Measurements from ENCODE around the gene VWA5B2. TPM values are rescaled to one million over a fixed set of nuclear protein-coding genes. Genes with fewer than 3 reads are reported as not detected.

VWA5B2 gene
- total and polyA plus RNA-seq, 2 of the 13 experiments (the other 11 are each of a cell fraction or from before 2014, with no cell fraction given): 0.03 to 0.04 TPM

GRCh38 chr3:184290331-184290730, 60.9 kb downstream of the VWA5B2 start:
- intact Hi-C loops (cut with micrococcal nuclease; ENCODE audit: unreplicated experiment) (loop anchor here (5.0 kb wide), 1 partner anchor 252 kb away; no protein-coding TSS in a partner anchor), in situ Hi-C loops (cut with HindIII; ENCODE audit: extremely low pct_ligation_motif_present, low pct_unique_long_range_greater_than_20kb) (no loop called here)
- TF ChIP-seq, protein P1, sequence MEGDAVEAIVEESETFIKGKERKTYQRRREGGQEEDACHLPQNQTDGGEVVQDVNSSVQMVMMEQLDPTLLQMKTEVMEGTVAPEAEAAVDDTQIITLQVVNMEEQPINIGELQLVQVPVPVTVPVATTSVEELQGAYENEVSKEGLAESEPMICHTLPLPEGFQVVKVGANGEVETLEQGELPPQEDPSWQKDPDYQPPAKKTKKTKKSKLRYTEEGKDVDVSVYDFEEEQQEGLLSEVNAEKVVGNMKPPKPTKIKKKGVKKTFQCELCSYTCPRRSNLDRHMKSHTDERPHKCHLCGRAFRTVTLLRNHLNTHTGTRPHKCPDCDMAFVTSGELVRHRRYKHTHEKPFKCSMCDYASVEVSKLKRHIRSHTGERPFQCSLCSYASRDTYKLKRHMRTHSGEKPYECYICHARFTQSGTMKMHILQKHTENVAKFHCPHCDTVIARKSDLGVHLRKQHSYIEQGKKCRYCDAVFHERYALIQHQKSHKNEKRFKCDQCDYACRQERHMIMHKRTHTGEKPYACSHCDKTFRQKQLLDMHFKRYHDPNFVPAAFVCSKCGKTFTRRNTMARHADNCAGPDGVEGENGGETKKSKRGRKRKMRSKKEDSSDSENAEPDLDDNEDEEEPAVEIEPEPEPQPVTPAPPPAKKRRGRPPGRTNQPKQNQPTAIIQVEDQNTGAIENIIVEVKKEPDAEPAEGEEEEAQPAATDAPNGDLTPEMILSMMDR (CRISPR knock-in tag; IDR thresholded peaks at IDR 0.05): peak; percentile 33; the same call in 1 of the 2 replicates
- TF ChIP-seq ZNF256 (CRISPR knock-in tag; conservative IDR thresholded peaks at IDR 0.05): no peak
- ATAC-seq: peak; percentile 36
- H3K9ac ChIP-seq (ENCODE audit: insufficient read depth, low read depth, low read length): no peak overlapping the region
- no peak overlapping the region for H3K27ac ChIP-seq (ENCODE audit: extremely low read length, insufficient read depth, low read length)
- H3K4me3 ChIP-seq (replicated peaks in 1 of 3; ENCODE audit: insufficient read depth in 1 of 3, low read depth in 2 of 3, low read length in 3 of 3): no peak overlapping the region
- no peaks in the 10 kb centered on the region for H3K36me3 ChIP-seq (replicated peaks in 1 of 2; ENCODE audit: control insufficient read depth in 1 of 2, insufficient read depth in 2 of 2, low read length in 2 of 2)
- no peak for DNase-seq (ENCODE audit: low spot score)
- no peak overlapping the region for H2AFZ ChIP-seq (ENCODE audit: low read length)
- H3K4me2 ChIP-seq (ENCODE audit: low read depth, low read length): no peak overlapping the region
- BruUV-seq (replicated peaks): no TSS peak
- POLR2A ChIA-PET: no interaction called here
- no peaks in the 10 kb centered on the region for H4K20me1 ChIP-seq (ENCODE audit: insufficient read depth, low read length)
- peaks cover 52% of the 10 kb centered on the region for H3K4me1 ChIP-seq (ENCODE audit: insufficient read depth, low read length)
- no peak for FAIRE-seq
- peaks cover 3 to 21% of the 10 kb centered on the region in 2 experiments; a peak in 3 of 5 replicates for H3K27me3 ChIP-seq (ENCODE audit: control insufficient read depth in 1 of 2, insufficient read depth in 2 of 2, low read length in 2 of 2)
- 79% methylated on average over 6 of the region's 10 CpGs for WGBS (ENCODE audit: low lambda C conversion rate)
- CTCF ChIA-PET (ENCODE audit: low intra/inter-chr PET ratio, low total read pairs): interaction anchor here (1.6 kb wide), 1 partner anchor 63 kb away, joined by 3 read pairs; no protein-coding TSS in a partner anchor
- no peaks in the 10 kb centered on the region for H3K79me2 ChIP-seq (ENCODE audit: insufficient read depth, low read length)
- no peaks in the 10 kb centered on the region for H3K9me3 ChIP-seq (ENCODE audit: low read length)

- POLR2A ChIA-PET: interaction anchor here (0.7 to 1.1 kb wide), 4 partner anchors 24 to 106 kb away, joined by 3 to 4 read pairs (median 3); partner anchors contain the start of gene ABCF3
- no peak overlapping the region for H3K27ac ChIP-seq (ENCODE audit: extremely low read length, insufficient read depth, low read length)
- no peaks in the 10 kb centered on the region for H3K9me3 ChIP-seq (ENCODE audit: low read length)
- peaks cover 52% of the 10 kb centered on the region for H3K4me1 ChIP-seq (ENCODE audit: insufficient read depth, low read length)
- peaks cover 3 to 12% of the 10 kb centered on the region in 2 experiments; a peak in 3 of 5 replicates for H3K27me3 ChIP-seq (ENCODE audit: control insufficient read depth in 1 of 2, insufficient read depth in 2 of 2, low read length in 2 of 2)
- no peaks in the 10 kb centered on the region for H3K79me2 ChIP-seq (ENCODE audit: insufficient read depth, low read length)
- intact Hi-C loops (cut with micrococcal nuclease; ENCODE audit: unreplicated experiment) (loop anchor here (5.0 kb wide), 1 partner anchor 251 kb away; no protein-coding TSS in a partner anchor), in situ Hi-C loops (cut with HindIII; ENCODE audit: extremely low pct_ligation_motif_present, low pct_unique_long_range_greater_than_20kb) (no loop called here)
- peak; percentile 39 for ATAC-seq
- BruUV-seq (replicated peaks): no TSS peak
- H3K4me2 ChIP-seq (ENCODE audit: low read depth, low read length): peak overlapping the region; percentile 67
- CTCF ChIA-PET (ENCODE audit: low intra/inter-chr PET ratio, low total read pairs): no interaction called here
- H4K20me1 ChIP-seq (ENCODE audit: insufficient read depth, low read length): no peaks in the 10 kb centered on the region
- H2AFZ ChIP-seq (ENCODE audit: low read length): no peak overlapping the region
- FAIRE-seq: no peak
- 17% methylated on average over 7 of the region's 22 CpGs for WGBS (ENCODE audit: low lambda C conversion rate)
- peak overlapping the region; percentile 33 to 59 (median 45); a peak in 4 of 6 replicates for H3K4me3 ChIP-seq (replicated peaks in 1 of 3; ENCODE audit: insufficient read depth in 1 of 3, low read depth in 2 of 3, low read length in 3 of 3)
- no peak overlapping the region; the same call in 1 of the 2 replicates for H3K9ac ChIP-seq (ENCODE audit: insufficient read depth, low read depth, low read length)
- no peaks in the 10 kb centered on the region for H3K36me3 ChIP-seq (replicated peaks in 1 of 2; ENCODE audit: control insufficient read depth in 1 of 2, insufficient read depth in 2 of 2, low read length in 2 of 2)
- no peak for DNase-seq (ENCODE audit: low spot score)
- TF ChIP-seq ZNF841 (CRISPR knock-in tag; IDR thresholded peaks at IDR 0.05; ENCODE audit: borderline replicate concordance) (no peak), ZNF615 (CRISPR knock-in tag; IDR thresholded peaks at IDR 0.05; ENCODE audit: borderline replicate concordance) (no peak), RBM39 (IDR thresholded peaks at IDR 0.05; ENCODE audit: low read depth, low read length, poor library complexity, severe bottlenecking) (peak; percentile 12), ZNF777 (CRISPR knock-in tag; IDR thresholded peaks at IDR 0.05) (no peak), ZBTB42 (CRISPR knock-in tag; IDR thresholded peaks at IDR 0.05) (no peak), RAD51 (IDR thresholded peaks at IDR 0.05; ENCODE audit: borderline replicate concordance) (no peak)
- TF ChIP-seq, protein P2, sequence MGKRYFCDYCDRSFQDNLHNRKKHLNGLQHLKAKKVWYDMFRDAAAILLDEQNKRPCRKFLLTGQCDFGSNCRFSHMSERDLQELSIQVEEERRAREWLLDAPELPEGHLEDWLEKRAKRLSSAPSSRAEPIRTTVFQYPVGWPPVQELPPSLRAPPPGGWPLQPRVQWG (CRISPR knock-in tag; IDR thresholded peaks at IDR 0.05; ENCODE audit: borderline replicate concordance, low read depth): no peak
- TF ChIP-seq, protein P3, sequence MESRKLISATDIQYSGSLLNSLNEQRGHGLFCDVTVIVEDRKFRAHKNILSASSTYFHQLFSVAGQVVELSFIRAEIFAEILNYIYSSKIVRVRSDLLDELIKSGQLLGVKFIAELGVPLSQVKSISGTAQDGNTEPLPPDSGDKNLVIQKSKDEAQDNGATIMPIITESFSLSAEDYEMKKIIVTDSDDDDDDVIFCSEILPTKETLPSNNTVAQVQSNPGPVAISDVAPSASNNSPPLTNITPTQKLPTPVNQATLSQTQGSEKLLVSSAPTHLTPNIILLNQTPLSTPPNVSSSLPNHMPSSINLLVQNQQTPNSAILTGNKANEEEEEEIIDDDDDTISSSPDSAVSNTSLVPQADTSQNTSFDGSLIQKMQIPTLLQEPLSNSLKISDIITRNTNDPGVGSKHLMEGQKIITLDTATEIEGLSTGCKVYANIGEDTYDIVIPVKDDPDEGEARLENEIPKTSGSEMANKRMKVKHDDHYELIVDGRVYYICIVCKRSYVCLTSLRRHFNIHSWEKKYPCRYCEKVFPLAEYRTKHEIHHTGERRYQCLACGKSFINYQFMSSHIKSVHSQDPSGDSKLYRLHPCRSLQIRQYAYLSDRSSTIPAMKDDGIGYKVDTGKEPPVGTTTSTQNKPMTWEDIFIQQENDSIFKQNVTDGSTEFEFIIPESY (CRISPR knock-in tag; IDR thresholded peaks at IDR 0.05): 0 out of 2 replicates have a peak, but pooled peaks have one; percentile 9
Measured at GRCh38 chr3:184291044-184291737, 61.8 kb downstream of the VWA5B2 start.

Data from HepG2 (cell line).